Heart left ventricle (tissue), 13 donors: ENCODE results near the gene FREM2.

Experiments
- POLR2A ChIP-seq, 2 donors: fragments of 450-650 bp; IDR thresholded peaks; one replicate each; pipeline ENCODE4 v1.6.1; 2017; ENCODE audit warnings: antibody characterized with exemption in 2 of 2, mild to moderate bottlenecking in 2 of 2, moderate library complexity in 2 of 2
- TF ChIP-seq, protein P1 (sequence below), 12 donors: fragments of 200-600 bp; sonication (generic) in 4 of 12; IDR thresholded peaks; one replicate each; pipeline versions ENCODE4 v1.5.0 to v1.8.0; 2018 to 2022; ENCODE audit warnings: antibody characterized with exemption in 12 of 12, mild to moderate bottlenecking in 5 of 12
- donor health status: ischemic (EF 13 %, LVEDD 7.1; RV severe dilation, severe dysfunction).
- donor health status: DM: no; HTN: yes; CAD: no.
- donor health status: DM: no; HTN: no; CAD: no.
- donor health status: ischemic (EF 25% LVEDD 6.9; RV normal size, moderate dysfunction).
- donor health status: ischemic (EF 25% LVEDD 5.7; RV mildly dilated, moderate dysfunction).
- donor health status: ischemic (EF 35%, LVEDD 5.7; RV mildly dilated, moderate dysfunction).
- donor health status: nonischemic (EF 11% LVEDD 7.7; RV severe dilation, severe dysfunction).
- donor health status: DM: yes; HTN: yes; CAD: no.
- donor health status: PGD.
- donor health status: ischemic (EF 29% LVEDD 5.4; RV normal size, mild dysfunction).
- donor health status: nonischemic (EF 23%, LVEDD 6.1; RV moderate dilation, normal function).

DNA sequence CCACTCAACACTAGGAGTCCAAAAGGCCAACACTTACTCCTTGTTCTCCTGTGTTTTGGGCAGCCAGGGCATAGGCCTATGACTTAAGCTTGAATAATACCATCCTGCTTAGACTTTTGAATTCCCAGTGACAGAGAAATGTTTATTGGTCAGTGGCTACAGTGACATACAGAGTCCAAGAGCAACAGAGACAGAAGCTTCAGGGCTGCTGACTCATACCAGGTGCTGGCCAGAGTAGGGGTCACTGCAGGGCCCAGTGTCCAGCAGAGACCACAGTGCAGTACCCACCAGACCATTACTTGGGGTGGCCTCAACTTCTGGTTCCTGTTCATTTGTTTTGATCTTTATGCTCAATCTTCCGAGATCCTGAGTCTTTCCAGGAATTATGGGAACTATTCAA is 6.0 kb upstream of the FREM2 start:
- no peak for TF ChIP-seq POLR2A (IDR thresholded peaks at IDR 0.05)
- TF ChIP-seq, protein P1, sequence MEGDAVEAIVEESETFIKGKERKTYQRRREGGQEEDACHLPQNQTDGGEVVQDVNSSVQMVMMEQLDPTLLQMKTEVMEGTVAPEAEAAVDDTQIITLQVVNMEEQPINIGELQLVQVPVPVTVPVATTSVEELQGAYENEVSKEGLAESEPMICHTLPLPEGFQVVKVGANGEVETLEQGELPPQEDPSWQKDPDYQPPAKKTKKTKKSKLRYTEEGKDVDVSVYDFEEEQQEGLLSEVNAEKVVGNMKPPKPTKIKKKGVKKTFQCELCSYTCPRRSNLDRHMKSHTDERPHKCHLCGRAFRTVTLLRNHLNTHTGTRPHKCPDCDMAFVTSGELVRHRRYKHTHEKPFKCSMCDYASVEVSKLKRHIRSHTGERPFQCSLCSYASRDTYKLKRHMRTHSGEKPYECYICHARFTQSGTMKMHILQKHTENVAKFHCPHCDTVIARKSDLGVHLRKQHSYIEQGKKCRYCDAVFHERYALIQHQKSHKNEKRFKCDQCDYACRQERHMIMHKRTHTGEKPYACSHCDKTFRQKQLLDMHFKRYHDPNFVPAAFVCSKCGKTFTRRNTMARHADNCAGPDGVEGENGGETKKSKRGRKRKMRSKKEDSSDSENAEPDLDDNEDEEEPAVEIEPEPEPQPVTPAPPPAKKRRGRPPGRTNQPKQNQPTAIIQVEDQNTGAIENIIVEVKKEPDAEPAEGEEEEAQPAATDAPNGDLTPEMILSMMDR (IDR thresholded peaks at IDR 0.05), result no peak
